Esophagus mucosa (tissue), 1 donor: ENCODE measurements around the gene EIF4E1B. TPM values are rescaled to one million over a fixed set of nuclear protein-coding genes. Genes with fewer than 3 reads are reported as not detected.

Experiments used
- ATAC-seq: fragments of 200-7000 bp; cut with Tn5 transposase; one replicate; pipeline ENCODE4 v1.9.1; 2020
- total RNA-seq: library from RNA; stranded (reverse); gene quantifications from one replicate; pipeline ENCODE4 v1.2.4, GENCODE V29; 2023
- donor health status: DM: yes; HTN: yes; CAD: no.

The EIF4E1B gene
- total RNA-seq, 1 donor from 2014 or later: not detected

- peak; percentile 2 for ATAC-seq
Observed at GRCh38 chr5:176647843-176648473, 17.5 kb downstream of the EIF4E1B start.

- ATAC-seq: no peak
Observed at GRCh38 chr5:176648474-176649194, 18.2 kb downstream of the EIF4E1B start.

DNA sequence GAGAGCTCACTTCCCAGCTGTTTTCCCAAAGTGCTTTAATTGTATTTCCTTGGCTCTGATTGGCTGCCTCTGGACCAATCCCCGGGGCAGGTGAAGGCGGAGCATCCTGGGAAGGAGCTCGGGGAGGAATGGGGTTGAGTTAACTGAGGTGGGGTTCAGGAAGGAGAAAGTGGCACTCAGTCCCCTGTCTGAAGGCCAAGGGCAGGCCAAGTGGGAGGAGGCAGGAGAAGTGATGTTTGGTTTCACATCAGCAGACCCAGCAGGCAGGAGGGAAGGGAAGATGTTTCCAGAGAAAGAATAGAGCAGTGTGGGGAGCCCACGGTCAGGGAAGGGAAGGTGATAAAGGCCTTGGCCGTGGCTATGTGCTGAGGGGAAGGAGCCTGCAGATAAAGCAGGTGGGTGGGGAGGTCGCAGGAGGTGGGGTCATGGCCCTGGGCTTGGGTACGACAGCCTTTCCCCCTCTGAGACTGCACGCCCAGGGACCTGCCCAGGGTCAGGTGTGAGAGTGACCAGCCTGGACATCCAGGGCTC is 19.9 kb downstream of the EIF4E1B start:
- ATAC-seq: no peak

GRCh38 chr5:176651472-176651980 is 21.1 kb downstream of the EIF4E1B start:
- no peak for ATAC-seq

GRCh38 chr5:176652136-176652535 is 21.7 kb downstream of the EIF4E1B start:
- ATAC-seq: no peak

- ATAC-seq: peak; percentile 74
Observed at GRCh38 chr5:176653401-176654385, 23.2 kb downstream of the EIF4E1B start.

DNA sequence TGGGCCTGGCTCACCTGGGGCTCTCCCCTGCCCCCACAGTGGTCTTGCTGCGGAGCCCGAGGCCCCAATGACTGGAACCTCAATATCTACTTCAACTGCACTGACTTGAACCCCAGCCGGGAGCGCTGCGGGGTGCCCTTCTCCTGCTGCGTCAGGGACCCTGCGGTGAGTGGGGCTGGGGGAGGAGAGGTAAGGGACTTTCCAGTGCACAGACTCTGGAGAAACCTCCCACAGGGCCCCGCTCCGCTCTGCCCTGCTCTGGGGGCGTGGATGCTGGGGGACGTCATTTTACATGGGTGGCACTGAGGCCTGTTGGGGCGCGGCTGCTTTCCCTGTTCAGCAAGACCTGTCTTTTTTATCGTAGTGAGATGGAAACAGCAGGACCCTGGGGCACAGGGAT is 24.4 kb downstream of the EIF4E1B start:
- ATAC-seq: no peak

DNA sequence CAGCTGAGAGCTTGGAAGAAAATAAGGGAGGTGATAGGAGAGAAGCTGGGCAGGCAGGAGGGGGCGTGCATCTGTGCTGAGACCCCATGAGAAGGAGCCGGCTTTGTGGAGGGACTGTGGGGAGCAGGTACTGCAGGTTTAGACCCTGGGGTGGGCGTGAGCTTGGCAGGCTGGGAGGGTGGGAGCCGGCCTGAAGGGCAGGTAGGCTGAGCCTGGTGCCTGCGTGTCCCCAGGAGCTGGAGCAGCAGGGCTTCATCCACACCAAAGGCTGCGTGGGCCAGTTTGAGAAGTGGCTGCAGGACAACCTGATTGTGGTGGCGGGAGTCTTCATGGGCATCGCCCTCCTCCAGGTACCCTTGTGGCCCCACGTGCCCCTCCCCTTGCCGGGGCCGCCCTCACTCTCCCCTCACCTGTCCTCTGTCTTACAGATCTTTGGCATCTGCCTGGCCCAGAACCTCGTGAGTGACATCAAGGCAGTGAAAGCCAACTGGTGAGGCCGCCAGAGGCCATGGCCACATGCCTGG is 26.1 kb downstream of the EIF4E1B start:
- no peak for ATAC-seq

- ATAC-seq: peak; percentile 67
Observed at GRCh38 chr5:176658007-176658599, 27.6 kb downstream of the EIF4E1B start.

GRCh38 chr5:176658817-176659511 is 28.5 kb downstream of the EIF4E1B start:
- no peak for ATAC-seq

DNA sequence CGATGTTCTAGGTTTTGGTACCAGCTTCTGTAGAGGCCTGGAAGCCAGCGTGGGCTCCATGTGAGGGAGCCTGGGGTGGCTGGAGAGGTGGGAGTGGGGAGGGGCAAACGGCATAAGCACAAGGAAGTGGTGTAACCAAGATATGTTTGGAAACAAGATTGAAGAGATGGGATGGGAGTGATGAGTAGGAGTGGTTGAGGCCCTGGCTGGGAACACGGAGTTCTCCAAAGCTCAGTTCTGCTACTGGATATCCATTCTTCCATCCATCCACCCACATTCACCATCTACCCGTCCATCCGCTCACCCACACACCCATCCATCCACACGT is 29.0 kb downstream of the EIF4E1B start:
- no peak for ATAC-seq

DNA sequence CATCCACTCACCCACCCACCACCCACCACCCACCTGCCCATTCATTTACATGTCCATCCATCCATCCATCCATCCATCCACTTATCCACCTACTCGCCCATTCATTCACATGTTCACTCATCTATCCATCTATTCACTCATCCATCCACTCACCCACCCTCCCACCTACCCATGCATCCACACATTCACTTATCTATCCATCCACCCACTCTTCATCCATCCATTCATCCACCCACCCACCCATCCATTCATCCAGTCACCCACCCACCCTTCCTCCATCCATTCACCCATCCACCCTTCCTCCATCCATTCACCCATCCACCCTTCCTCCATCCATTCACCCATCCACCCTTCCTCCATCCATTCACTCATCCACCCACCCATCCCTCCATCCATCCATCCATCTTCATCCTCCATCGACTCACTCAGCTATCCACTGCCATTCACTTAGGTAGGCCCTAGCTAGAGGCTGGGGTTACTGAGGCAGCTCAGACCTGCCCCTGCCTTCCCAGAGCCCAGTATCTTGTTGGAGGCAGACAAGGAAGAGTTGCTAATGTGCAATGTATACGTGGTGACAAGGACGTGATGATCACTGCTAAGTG is 29.5 kb downstream of the EIF4E1B start:
- no peak for ATAC-seq

GRCh38 chr5:176660530-176660859 is 30.0 kb downstream of the EIF4E1B start:
- ATAC-seq: peak; percentile 17

GRCh38 chr5:176660860-176661641 is 30.6 kb downstream of the EIF4E1B start:
- ATAC-seq: peak; percentile 78

DNA sequence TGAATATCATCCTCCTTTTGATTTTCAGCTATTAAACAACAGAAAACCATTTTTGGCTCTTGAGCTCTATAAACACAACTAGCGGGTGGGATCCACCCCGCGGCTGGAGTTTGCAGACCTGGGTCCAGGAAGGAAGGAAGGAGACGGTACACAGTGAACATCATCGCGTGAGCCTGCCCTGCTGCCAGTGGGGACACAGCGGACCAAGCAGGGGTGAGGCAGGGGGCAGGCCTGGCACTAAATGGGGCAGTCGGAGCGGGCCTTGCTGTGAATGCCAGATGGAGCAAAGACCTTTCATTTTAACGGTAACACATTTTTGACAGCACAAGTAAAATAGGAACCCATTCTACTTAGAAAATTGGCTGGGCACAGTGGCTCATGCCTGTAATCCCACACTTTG is 31.2 kb downstream of the EIF4E1B start:
- ATAC-seq: no peak

DNA sequence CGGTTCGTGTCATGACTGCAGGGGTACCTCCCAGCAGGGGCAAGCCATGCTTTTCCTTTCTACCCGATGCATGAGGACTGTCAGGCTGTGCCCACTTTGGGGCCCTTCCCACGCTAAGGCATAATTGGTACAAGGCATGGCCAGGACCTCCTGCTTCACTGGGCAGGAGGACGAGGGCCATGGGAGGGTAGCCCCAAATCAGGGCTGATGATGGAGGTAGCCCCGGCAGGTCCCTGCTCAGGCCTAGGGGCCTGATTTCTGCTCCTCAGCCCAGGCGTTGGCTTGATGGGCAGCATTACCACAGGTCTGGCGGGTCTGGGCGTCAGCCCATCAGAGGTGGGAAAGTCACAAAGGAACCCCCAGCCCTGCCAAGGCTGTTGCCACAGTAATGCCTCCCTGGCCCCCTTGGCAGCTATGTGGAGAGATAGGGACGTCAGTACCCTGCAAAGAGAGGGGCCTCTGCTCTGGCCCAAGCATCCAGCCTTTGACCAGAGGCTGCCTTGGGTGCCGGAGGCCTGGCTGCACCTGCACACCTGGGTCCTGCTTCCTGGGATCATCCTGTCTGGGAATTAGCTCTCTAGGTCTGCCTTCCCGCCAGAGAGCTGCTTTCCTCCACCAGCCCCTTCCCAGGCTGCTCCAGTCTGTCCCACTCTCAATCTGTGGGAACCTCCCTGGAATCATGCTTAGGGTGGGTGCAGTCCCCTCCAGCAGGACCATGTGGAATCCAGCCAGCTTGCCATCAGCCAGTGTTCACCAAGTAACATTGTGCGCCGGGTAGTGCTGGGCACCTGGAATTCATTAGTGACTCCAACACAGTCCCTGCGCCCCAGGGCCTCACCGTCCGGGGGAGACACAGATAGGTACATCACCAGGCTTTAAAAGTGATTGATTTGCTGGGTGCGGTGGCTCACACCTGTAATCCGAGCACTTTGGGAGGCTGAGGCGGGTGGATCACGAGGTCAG is 32.2 kb downstream of the EIF4E1B start:
- ATAC-seq: no peak

GRCh38 chr5:176663566-176663965 is 33.1 kb downstream of the EIF4E1B start:
- no peak for ATAC-seq

GRCh38 chr5:176664479-176664878 is 34.0 kb downstream of the EIF4E1B start:
- no peak for ATAC-seq

- no peak for ATAC-seq
Observed at GRCh38 chr5:176664886-176665285, 34.4 kb downstream of the EIF4E1B start.
